Astrocyte (in vitro differentiated cells and primary cell): ENCODE measurements around the gene PROSER2. TPM values are rescaled to one million over a fixed set of nuclear protein-coding genes. Genes with fewer than 3 reads are reported as not detected.

Source experiments
- DNase-seq: peaks from one replicate; pipeline ENCODE4 v3.0.0-alpha.2; 2010; ENCODE audit warnings: low read depth
- FAIRE-seq: peaks from 2 replicates; lab custom pipeline; 2011; peaks lifted over from hg19 to GRCh38; lab: Jason Lieb, UNC
- H2AFZ ChIP-seq: 2 replicates; pipeline ENCODE4 v1.6.0; 2012; ENCODE audit warnings: low read depth, low read length, inconsistent platforms
- H3K27ac ChIP-seq: 2 replicates; pipeline ENCODE4 v1.5.1; 2011; ENCODE audit warnings: low read depth, low read length, inconsistent platforms
- H3K27me3 ChIP-seq: 2 replicates; pipeline ENCODE4 v1.6.0; 2011; ENCODE audit warnings: low read length, inconsistent platforms; ENCODE audit not compliant: insufficient read depth
- H3K36me3 ChIP-seq: 2 replicates; pipeline ENCODE4 v1.5.1; 2011; ENCODE audit warnings: low read length, inconsistent platforms; ENCODE audit not compliant: insufficient read depth
- H3K4me1 ChIP-seq: 2 replicates; pipeline ENCODE4 v1.5.1; 2011; ENCODE audit warnings: low read length, inconsistent platforms; ENCODE audit not compliant: insufficient read depth
- H3K4me2 ChIP-seq: 2 replicates; pipeline ENCODE4 v1.6.0; 2012; ENCODE audit warnings: low read length, inconsistent platforms
- H3K4me3 ChIP-seq: 2 replicates; pipeline ENCODE4 v1.5.1; 2011; ENCODE audit warnings: low read depth, mild to moderate bottlenecking, low read length, inconsistent platforms; ENCODE audit not compliant: insufficient read depth
- H3K79me2 ChIP-seq: 2 replicates; pipeline ENCODE4 v1.6.0; 2012; ENCODE audit warnings: mild to moderate bottlenecking, low read length, inconsistent platforms; ENCODE audit not compliant: insufficient read depth
- H3K9ac ChIP-seq: 2 replicates; pipeline ENCODE4 v1.6.0; 2012; ENCODE audit warnings: mild to moderate bottlenecking, low read length, inconsistent platforms
- H3K9me3 ChIP-seq: 2 replicates; pipeline ENCODE4 v1.5.1; 2012; ENCODE audit warnings: low read depth, mild to moderate bottlenecking, low read length, inconsistent platforms; ENCODE audit not compliant: insufficient read depth
- H4K20me1 ChIP-seq: 2 replicates; pipeline ENCODE4 v1.6.0; 2012; ENCODE audit warnings: low read length, inconsistent platforms; ENCODE audit not compliant: insufficient read depth
- H3K27ac Mint-ChIP-seq: one replicate; pipeline ENCODE4 v1.8.0; 2021; ENCODE audit warnings: mild to moderate bottlenecking, mixed read lengths; ENCODE audit not compliant: unreplicated experiment
- H3K27me3 Mint-ChIP-seq: one replicate; pipeline ENCODE4 v1.8.0; 2021; ENCODE audit warnings: low read depth, mixed read lengths; ENCODE audit not compliant: unreplicated experiment
- H3K36me3 Mint-ChIP-seq: one replicate; pipeline ENCODE4 v1.8.0; 2021; ENCODE audit warnings: low read depth, mixed read lengths; ENCODE audit not compliant: unreplicated experiment
- H3K4me1 Mint-ChIP-seq: one replicate; pipeline ENCODE4 v1.8.0; 2021; ENCODE audit warnings: low read depth, mixed read lengths; ENCODE audit not compliant: unreplicated experiment
- H3K4me3 Mint-ChIP-seq: one replicate; pipeline ENCODE4 v1.8.0; 2021; ENCODE audit warnings: mild to moderate bottlenecking, moderate library complexity, mixed read lengths; ENCODE audit not compliant: unreplicated experiment
- H3K9me3 Mint-ChIP-seq: one replicate; pipeline ENCODE4 v1.8.0; 2021; ENCODE audit warnings: mild to moderate bottlenecking, mixed read lengths; ENCODE audit not compliant: unreplicated experiment
- EZH2 ChIP-seq: IDR thresholded peaks from 2 replicates; pipeline ENCODE4 v1.6.1; 2012; ENCODE audit warnings: mild to moderate bottlenecking, low read length, inconsistent platforms; ENCODE audit not compliant: insufficient read depth
- total RNA-seq: library from RNA; stranded (reverse); gene quantifications from 2 replicates; pipeline ENCODE4 v1.2.1, GENCODE V29; 2021
- TF ChIP-seq, protein P1 (sequence below): IDR thresholded peaks from 2 replicates; pipeline ENCODE4 v1.5.1; 2011; ENCODE audit warnings: low read depth, mild to moderate bottlenecking, inconsistent platforms, low read length, moderate library complexity; ENCODE audit not compliant: insufficient read depth

Gene PROSER2
- total RNA-seq, 1 donor from 2014 or later: 12.1 TPM

GRCh38 chr10:11908536-11908935 is 85.4 kb downstream of the PROSER2 start:
- Histone ChIP-seq H3K4me2 (no peak overlapping the region), H3K9me3 (no peaks in the 10 kb centered on the region), H2AFZ (no peak overlapping the region), H3K9ac (no peak overlapping the region), H3K4me1 (no peaks in the 10 kb centered on the region), H3K4me3 (no peak overlapping the region), H3K27ac (no peak overlapping the region), H3K79me2 (no peaks in the 10 kb centered on the region), H3K36me3 (no peaks in the 10 kb centered on the region), H4K20me1 (no peaks in the 10 kb centered on the region), H3K27me3 (no peaks in the 10 kb centered on the region)
- H3K27me3 Mint-ChIP-seq: peaks cover 17% of the 10 kb centered on the region
- H3K9me3 Mint-ChIP-seq: no peaks in the 10 kb centered on the region
- DNase-seq: no peak
- H3K27ac Mint-ChIP-seq: no peak overlapping the region
- FAIRE-seq: no peak
- no peak overlapping the region for H3K4me3 Mint-ChIP-seq
- no peaks in the 10 kb centered on the region for H3K4me1 Mint-ChIP-seq
- H3K36me3 Mint-ChIP-seq: no peaks in the 10 kb centered on the region
- no peak for TF ChIP-seq EZH2
- TF ChIP-seq, protein P1, sequence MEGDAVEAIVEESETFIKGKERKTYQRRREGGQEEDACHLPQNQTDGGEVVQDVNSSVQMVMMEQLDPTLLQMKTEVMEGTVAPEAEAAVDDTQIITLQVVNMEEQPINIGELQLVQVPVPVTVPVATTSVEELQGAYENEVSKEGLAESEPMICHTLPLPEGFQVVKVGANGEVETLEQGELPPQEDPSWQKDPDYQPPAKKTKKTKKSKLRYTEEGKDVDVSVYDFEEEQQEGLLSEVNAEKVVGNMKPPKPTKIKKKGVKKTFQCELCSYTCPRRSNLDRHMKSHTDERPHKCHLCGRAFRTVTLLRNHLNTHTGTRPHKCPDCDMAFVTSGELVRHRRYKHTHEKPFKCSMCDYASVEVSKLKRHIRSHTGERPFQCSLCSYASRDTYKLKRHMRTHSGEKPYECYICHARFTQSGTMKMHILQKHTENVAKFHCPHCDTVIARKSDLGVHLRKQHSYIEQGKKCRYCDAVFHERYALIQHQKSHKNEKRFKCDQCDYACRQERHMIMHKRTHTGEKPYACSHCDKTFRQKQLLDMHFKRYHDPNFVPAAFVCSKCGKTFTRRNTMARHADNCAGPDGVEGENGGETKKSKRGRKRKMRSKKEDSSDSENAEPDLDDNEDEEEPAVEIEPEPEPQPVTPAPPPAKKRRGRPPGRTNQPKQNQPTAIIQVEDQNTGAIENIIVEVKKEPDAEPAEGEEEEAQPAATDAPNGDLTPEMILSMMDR: no peak

- FAIRE-seq (no peak), DNase-seq (no peak)
- Mint-ChIP-seq H3K27ac (no peak overlapping the region), H3K4me1 (no peaks in the 10 kb centered on the region), H3K9me3 (no peaks in the 10 kb centered on the region), H3K27me3 (peaks cover 17% of the 10 kb centered on the region), H3K4me3 (peak overlapping the region; percentile 30), H3K36me3 (no peaks in the 10 kb centered on the region)
- TF ChIP-seq EZH2: no peak
- TF ChIP-seq, protein P1: no peak
- Histone ChIP-seq H3K27me3 (no peaks in the 10 kb centered on the region), H3K79me2 (no peaks in the 10 kb centered on the region), H3K9me3 (no peaks in the 10 kb centered on the region), H3K4me2 (no peak overlapping the region), H3K27ac (no peak overlapping the region), H3K4me1 (no peaks in the 10 kb centered on the region), H4K20me1 (no peaks in the 10 kb centered on the region), H3K9ac (no peak overlapping the region), H3K36me3 (no peaks in the 10 kb centered on the region), H2AFZ (no peak overlapping the region), H3K4me3 (no peak overlapping the region)
These were observed 85.8 kb downstream of the PROSER2 start for GRCh38 chr10:11908991-11909390.

DNA sequence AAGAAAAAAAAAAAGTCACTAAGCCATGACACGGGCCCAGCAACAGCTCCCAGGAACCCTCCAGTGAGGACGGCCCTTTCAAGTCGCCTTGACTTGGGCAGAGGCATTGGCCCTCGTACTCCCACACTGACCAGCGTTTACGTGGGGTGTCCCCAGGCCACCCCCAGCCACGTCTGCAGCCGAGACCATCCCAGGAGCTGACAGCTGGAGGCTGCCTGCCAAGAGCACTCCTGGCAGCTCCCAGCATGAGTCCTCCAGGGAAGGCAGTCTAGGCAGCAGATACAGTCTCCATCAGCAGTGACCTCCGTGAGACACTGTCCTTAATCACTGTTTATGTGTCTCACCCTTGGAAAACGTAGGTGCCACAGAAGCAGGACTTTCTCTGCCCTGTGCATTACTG is 86.5 kb downstream of the PROSER2 start:
- Mint-ChIP-seq H3K27ac (no peak overlapping the region), H3K4me3 (no peak overlapping the region), H3K9me3 (no peaks in the 10 kb centered on the region), H3K36me3 (no peaks in the 10 kb centered on the region), H3K27me3 (peaks cover 17% of the 10 kb centered on the region), H3K4me1 (no peaks in the 10 kb centered on the region)
- H3K79me2 ChIP-seq: no peaks in the 10 kb centered on the region
- H3K4me1 ChIP-seq: no peaks in the 10 kb centered on the region
- FAIRE-seq (no peak), DNase-seq (no peak)
- H3K27ac ChIP-seq: no peak overlapping the region
- H2AFZ ChIP-seq: no peak overlapping the region
- H3K4me3 ChIP-seq: no peak overlapping the region
- no peak overlapping the region for H3K9ac ChIP-seq
- H3K4me2 ChIP-seq: no peak overlapping the region
- H3K9me3 ChIP-seq: no peaks in the 10 kb centered on the region
- H3K27me3 ChIP-seq: no peaks in the 10 kb centered on the region
- TF ChIP-seq, protein P1: no peak
- TF ChIP-seq EZH2: no peak
- no peaks in the 10 kb centered on the region for H3K36me3 ChIP-seq
- no peaks in the 10 kb centered on the region for H4K20me1 ChIP-seq
